GM12873 (cell line): Measurements from ENCODE around the gene MYO3B.

Experiments used
- TF ChIP-seq, protein P1 (sequence below): IDR thresholded peaks from 2 replicates; pipeline ENCODE4 v1.5.1; 2012; ENCODE audit warnings: low read depth, mild to moderate bottlenecking, moderate library complexity, low read length, control low read depth; ENCODE audit not compliant: insufficient read depth; ENCODE audit errors: missing control alignments

The MYO3B gene

DNA sequence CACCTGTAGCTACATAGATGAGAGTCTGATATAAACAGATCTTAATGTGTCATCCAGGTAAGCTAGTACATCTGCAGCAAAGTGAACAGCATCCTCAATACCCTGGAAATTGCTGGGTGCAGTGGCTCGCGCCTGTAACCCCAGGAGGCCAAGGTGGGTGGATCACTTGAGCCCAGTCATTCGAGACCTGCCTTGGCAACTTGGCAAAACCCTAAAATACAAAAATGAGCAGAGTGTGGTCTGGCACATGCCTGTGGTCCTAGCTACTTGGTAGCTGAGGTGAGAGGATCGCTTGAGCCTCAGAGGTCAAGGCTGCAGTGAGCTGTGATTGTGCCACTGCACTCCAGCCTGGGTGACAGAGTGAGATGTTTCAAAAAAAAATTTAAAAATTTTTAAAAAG, 303.3 kb downstream of the MYO3B start:
- TF ChIP-seq, protein P1, sequence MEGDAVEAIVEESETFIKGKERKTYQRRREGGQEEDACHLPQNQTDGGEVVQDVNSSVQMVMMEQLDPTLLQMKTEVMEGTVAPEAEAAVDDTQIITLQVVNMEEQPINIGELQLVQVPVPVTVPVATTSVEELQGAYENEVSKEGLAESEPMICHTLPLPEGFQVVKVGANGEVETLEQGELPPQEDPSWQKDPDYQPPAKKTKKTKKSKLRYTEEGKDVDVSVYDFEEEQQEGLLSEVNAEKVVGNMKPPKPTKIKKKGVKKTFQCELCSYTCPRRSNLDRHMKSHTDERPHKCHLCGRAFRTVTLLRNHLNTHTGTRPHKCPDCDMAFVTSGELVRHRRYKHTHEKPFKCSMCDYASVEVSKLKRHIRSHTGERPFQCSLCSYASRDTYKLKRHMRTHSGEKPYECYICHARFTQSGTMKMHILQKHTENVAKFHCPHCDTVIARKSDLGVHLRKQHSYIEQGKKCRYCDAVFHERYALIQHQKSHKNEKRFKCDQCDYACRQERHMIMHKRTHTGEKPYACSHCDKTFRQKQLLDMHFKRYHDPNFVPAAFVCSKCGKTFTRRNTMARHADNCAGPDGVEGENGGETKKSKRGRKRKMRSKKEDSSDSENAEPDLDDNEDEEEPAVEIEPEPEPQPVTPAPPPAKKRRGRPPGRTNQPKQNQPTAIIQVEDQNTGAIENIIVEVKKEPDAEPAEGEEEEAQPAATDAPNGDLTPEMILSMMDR: no peak

DNA sequence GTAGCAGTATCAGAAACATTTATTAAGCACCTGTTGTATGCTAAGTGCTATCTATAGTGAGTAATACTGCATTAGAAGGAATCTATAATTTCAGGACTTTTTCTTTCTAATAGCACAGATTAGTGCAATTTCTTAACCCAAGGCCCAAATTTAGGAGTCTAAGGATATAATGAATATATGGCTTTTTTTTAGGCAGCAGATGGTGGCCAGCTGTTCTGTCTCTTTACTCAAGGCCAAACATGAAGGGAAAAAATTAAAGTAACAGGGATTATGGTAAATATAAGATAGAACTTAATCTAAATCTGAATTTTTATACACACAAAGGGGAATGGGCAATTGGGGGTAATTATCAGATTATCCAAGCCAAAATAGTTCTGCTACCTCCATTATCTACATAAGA, 306.6 kb downstream of the MYO3B start:
- TF ChIP-seq, protein P1: no peak

DNA sequence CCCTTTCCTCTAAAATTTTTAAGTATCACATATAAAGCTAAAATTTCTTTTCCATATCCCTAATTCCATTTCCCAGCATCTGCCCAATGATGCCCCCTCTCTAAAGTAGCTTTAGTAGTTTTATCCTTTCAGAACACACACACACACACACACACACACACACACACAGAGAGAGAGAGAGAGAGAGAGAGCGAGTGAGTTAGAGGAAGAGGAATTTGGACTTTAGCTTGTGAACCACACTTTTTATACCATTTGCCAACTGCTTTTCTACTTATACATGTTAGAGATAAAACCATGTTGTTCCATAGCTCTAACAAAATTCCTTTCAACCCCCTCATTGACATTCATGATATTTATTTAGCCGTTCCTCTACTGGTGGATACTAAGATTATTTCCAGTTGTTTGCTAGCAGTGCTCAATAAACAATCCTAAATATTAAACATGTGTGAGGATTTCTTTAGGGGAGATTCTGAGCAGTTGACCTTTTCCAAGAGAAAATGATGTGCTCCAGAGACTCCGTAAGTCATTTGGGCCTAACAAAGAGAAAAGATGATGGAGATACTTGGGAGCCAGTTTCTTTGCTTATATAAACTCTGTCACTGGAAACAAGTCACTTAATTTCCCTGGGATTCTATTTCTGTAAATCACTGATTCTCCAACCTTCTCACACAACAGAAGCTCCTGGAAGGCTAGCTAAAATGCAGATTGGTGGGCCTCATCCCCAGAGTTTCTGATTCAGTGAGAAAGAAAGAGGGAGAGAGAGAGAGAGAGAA, 307.5 kb downstream of the MYO3B start:
- TF ChIP-seq, protein P1: no peak

DNA sequence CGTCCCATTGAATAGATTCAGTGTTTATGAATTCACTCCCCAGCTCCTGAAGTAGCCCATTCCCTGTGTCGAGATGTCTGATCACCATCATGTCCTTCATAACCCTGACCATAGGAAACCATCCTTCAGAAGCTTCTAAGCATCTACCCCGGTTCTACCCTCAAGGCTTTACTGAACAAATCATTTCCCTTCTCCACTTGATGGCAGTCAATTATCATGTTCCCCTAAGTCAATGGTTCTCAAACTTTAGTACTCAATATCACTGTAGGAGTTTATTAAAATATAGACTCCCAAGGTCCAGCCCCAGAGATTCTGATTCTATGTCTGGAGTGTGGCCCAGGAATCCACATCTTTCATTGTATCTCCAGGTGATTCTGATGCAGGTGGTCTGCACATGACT, 308.8 kb downstream of the MYO3B start:
- TF ChIP-seq, protein P1: no peak

DNA sequence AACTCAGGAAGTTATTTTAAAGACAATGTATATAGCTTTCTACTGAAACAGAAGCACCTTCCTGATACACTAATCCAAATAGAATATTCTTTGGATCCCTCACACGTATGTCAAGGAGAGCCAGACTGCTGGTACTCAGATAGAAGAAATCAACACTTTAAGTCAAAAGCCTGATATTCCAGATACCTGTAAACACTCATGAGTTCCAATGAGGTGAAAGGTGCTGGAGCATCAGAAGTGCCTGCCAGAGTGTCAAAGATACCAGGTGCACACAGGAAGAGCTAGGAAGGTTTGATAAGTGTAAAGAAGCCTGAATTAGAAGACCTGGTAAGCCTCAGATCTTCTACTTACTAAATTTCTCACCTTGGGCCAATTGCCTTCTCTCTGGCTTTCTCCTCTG, 310.9 kb downstream of the MYO3B start:
- TF ChIP-seq, protein P1: no peak

DNA sequence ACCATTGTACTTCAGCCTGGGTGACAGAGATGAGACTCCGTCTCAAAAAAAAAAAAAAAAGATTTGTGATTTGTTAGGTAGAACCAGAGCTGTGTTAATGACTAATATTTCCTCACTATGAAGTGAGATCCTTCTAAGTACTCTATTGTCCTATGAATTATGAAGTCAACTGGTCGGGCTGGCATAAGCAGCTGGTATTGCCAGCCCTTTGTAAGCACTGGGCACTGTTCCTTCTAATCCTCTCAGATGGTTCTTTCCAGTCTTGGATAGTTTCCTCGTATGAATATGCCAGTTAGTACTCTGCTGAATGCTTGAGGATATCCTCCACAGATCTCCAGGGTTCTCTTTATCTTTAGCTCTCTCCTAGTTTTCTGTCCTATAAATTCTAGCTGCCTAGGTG, 314.1 kb downstream of the MYO3B start:
- TF ChIP-seq, protein P1: no peak

DNA sequence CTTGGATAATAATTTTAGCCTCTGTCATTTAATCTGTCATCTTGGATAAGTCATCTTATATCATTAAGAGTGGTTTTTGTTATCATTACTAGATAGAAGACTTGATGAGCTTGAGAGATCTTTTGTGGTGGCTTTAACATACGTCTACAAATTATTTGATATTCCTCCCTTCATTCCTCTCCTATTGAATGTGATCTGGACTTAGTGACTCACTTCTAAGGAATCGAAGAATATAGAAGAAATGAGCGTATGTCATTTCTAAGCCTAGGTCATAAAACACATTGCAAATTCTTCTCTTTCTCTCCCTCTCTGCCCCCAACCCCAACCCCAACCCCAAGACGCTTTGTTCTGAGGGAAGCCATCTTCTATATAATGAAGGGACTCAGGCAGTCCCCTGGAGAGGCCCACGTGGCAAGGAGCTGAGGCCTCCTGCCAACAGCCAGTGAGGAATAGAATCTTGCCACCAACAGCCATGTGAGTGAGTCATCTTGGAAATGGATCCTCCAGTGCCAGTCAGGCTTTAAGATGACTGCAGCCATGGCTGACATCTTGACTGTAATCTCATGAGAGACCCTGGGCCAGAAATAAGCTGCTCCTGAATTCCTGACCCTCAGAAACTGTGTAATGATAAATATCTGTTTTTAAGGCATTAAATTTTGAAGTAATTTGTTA, 315.6 kb downstream of the MYO3B start:
- TF ChIP-seq, protein P1: no peak
